H9 (cell line): Measurements from ENCODE around the gene FILIP1. TPM values are rescaled to one million over a fixed set of nuclear protein-coding genes. Genes with fewer than 3 reads are reported as not detected.

Experiments used
- DNase-seq: peaks from one replicate; pipeline ENCODE4 v3.0.0-alpha.2; 2017
- H2AFZ ChIP-seq: one replicate; pipeline ENCODE4 v1.6.1; 2013; ENCODE audit warnings: mild to moderate bottlenecking, low read length, control low read depth, moderate library complexity
- H2AK5ac ChIP-seq: 2 replicates; pipeline ENCODE4 v1.6.1; 2013; ENCODE audit warnings: low read length, control low read depth, mixed read lengths; ENCODE audit not compliant: insufficient read length
- H2BK120ac ChIP-seq: one replicate; pipeline ENCODE4 v1.6.1; 2013; ENCODE audit warnings: low read depth, mild to moderate bottlenecking, low read length, control low read depth, inconsistent platforms; ENCODE audit not compliant: poor library complexity, severe bottlenecking
- H2BK12ac ChIP-seq: 2 replicates; pipeline ENCODE4 v1.6.1; 2013; ENCODE audit warnings: low read length, control low read depth, mixed read lengths, low read depth; ENCODE audit not compliant: insufficient read length
- H2BK15ac ChIP-seq: 2 replicates; pipeline ENCODE4 v1.6.1; 2013; ENCODE audit warnings: low read depth, low read length, control low read depth
- H2BK20ac ChIP-seq: one replicate; pipeline ENCODE4 v1.6.1; 2013; ENCODE audit warnings: low read depth, mild to moderate bottlenecking, low read length, control low read depth, inconsistent platforms; ENCODE audit not compliant: poor library complexity, severe bottlenecking
- H2BK5ac ChIP-seq: 2 replicates; pipeline ENCODE4 v1.6.1; 2013; ENCODE audit warnings: low read length, control low read depth, mixed read lengths; ENCODE audit not compliant: insufficient read length
- H3K14ac ChIP-seq: 2 replicates; pipeline ENCODE4 v1.6.1; 2013; ENCODE audit warnings: low read length, control low read depth; ENCODE audit not compliant: insufficient read depth
- H3K18ac ChIP-seq: 2 replicates; pipeline ENCODE4 v1.6.1; 2013; ENCODE audit warnings: low read depth, mild to moderate bottlenecking, mixed read lengths, low read length, control low read depth; ENCODE audit not compliant: insufficient read length
- H3K23ac ChIP-seq: 2 replicates; pipeline ENCODE4 v1.6.1; 2013; ENCODE audit warnings: low read length, control low read depth, mixed read lengths, low read depth; ENCODE audit not compliant: insufficient read length
- H3K23me2 ChIP-seq: 2 replicates; pipeline ENCODE4 v1.6.1; 2013; ENCODE audit warnings: low read depth, mild to moderate bottlenecking, mixed read lengths, low read length, control low read depth; ENCODE audit not compliant: insufficient read length, poor library complexity, severe bottlenecking
- H3K27ac ChIP-seq: 2 replicates; pipeline ENCODE4 v1.5.1; 2013; ENCODE audit warnings: low read length, control low read depth, mixed read lengths, low read depth; ENCODE audit not compliant: insufficient read length
- H3K27me3 ChIP-seq: 2 replicates; pipeline ENCODE4 v1.6.1; 2013; ENCODE audit warnings: low read length, control low read depth, inconsistent platforms; ENCODE audit not compliant: insufficient read depth
- H3K4ac ChIP-seq: 2 replicates; pipeline ENCODE4 v1.6.1; 2013; ENCODE audit warnings: low read depth, mild to moderate bottlenecking, control low read depth, inconsistent platforms, low read length, moderate library complexity
- H3K4me1 ChIP-seq: 2 replicates; pipeline ENCODE4 v1.6.1; 2013; ENCODE audit warnings: low read length, control low read depth, inconsistent platforms; ENCODE audit not compliant: insufficient read depth
- H3K4me2 ChIP-seq: 2 replicates; pipeline ENCODE4 v1.6.1; 2013; ENCODE audit warnings: low read length, control low read depth, mixed read lengths; ENCODE audit not compliant: insufficient read length, insufficient read depth
- H3K56ac ChIP-seq: 2 replicates; pipeline ENCODE4 v1.6.1; 2013; ENCODE audit warnings: low read depth, mild to moderate bottlenecking, mixed read lengths, low read length, control low read depth; ENCODE audit not compliant: insufficient read length
- H3K79me1 ChIP-seq: 2 replicates; pipeline ENCODE4 v1.6.1; 2013; ENCODE audit warnings: low read depth, mild to moderate bottlenecking, moderate library complexity, low read length, control low read depth, inconsistent platforms; ENCODE audit not compliant: insufficient read depth, poor library complexity, severe bottlenecking
- H3K79me2 ChIP-seq: 2 replicates; pipeline ENCODE4 v1.6.1; 2013; ENCODE audit warnings: low read length, control low read depth, inconsistent platforms; ENCODE audit not compliant: insufficient read depth
- H3K9ac ChIP-seq: 2 replicates; pipeline ENCODE4 v1.6.1; 2013; ENCODE audit warnings: low read length, control low read depth, mixed read lengths; ENCODE audit not compliant: insufficient read length; ENCODE audit errors: extremely low read depth
- H3K9me3 ChIP-seq: one replicate; pipeline ENCODE4 v1.6.1; 2013; ENCODE audit warnings: low read depth, low read length, inconsistent platforms; ENCODE audit not compliant: control insufficient read depth
- H3T11ph ChIP-seq: one replicate; pipeline ENCODE4 v1.6.1; 2013; ENCODE audit warnings: mild to moderate bottlenecking, low read length, control low read depth, inconsistent platforms
- H4K20me1 ChIP-seq: one replicate; pipeline ENCODE4 v1.6.1; 2013; ENCODE audit not compliant: control insufficient read depth, insufficient read length, insufficient read depth
- H4K5ac ChIP-seq: 2 replicates; pipeline ENCODE4 v1.6.1; 2013; ENCODE audit warnings: low read depth, mild to moderate bottlenecking, mixed read lengths, low read length, control low read depth; ENCODE audit not compliant: insufficient read length
- H4K8ac ChIP-seq: replicated peaks from 2 replicates; pipeline ENCODE4 v1.6.1; 2013; ENCODE audit warnings: low read length, control low read depth, mixed read lengths, low read depth; ENCODE audit not compliant: insufficient read length
- H4K91ac ChIP-seq: 2 replicates; pipeline ENCODE4 v1.6.1; 2013; ENCODE audit warnings: low read depth, mild to moderate bottlenecking, moderate library complexity, mixed read lengths, low read length, control low read depth; ENCODE audit not compliant: insufficient read length
- H3K27ac Mint-ChIP-seq, 3 experiments: 2 replicates in 2 of 3; 3 replicates in 1 of 3; pipeline ENCODE4 v1.8.0; 2020 to 2021; ENCODE audit warnings: mixed read lengths in 3 of 3, mild to moderate bottlenecking in 1 of 3, moderate library complexity in 1 of 3
- H3K27me3 Mint-ChIP-seq: 2 replicates; pipeline ENCODE4 v1.8.0; 2021; ENCODE audit warnings: low read depth, mild to moderate bottlenecking, moderate library complexity, mixed read lengths
- H3K36me3 Mint-ChIP-seq, 3 experiments: 2 replicates in 2 of 3; 3 replicates in 1 of 3; pipeline ENCODE4 v1.8.0; 2020 to 2021; ENCODE audit warnings: low read depth in 3 of 3, mixed read lengths in 3 of 3; ENCODE audit not compliant: insufficient read depth in 1 of 3
- H3K4me1 Mint-ChIP-seq, 2 experiments: 2 replicates each; pipeline ENCODE4 v1.8.0; 2020; ENCODE audit warnings: mixed read lengths in 2 of 2
- H3K4me3 Mint-ChIP-seq, 2 experiments: 2 replicates in 1 of 2; 3 replicates in 1 of 2; pipeline ENCODE4 v1.8.0; 2020 to 2021; ENCODE audit warnings: mild to moderate bottlenecking in 2 of 2, mixed read lengths in 2 of 2, moderate library complexity in 1 of 2
- H3K9me3 Mint-ChIP-seq, 2 experiments: 2 replicates in 1 of 2; 3 replicates in 1 of 2; pipeline ENCODE4 v1.8.0; 2020; ENCODE audit warnings: mild to moderate bottlenecking in 2 of 2, mixed read lengths in 2 of 2, moderate library complexity in 1 of 2
- total RNA-seq: library from RNA; stranded (reverse); gene quantifications from 2 replicates; pipeline ENCODE4 v1.2.1, GENCODE V29; 2021
- TF ChIP-seq, protein P1 (sequence below): fragments of 200-600 bp; sonication (generic); conservative IDR thresholded peaks from 3 replicates; pipeline ENCODE4 v1.8.0; 2021; ENCODE audit warnings: antibody characterized with exemption, mild to moderate bottlenecking

Gene FILIP1
- total RNA-seq, 1 experiment from 2014 or later: 10.5 TPM

GRCh38 chr6:75344455-75344854, 149.1 kb downstream of the FILIP1 start:
- Histone ChIP-seq H3K4me1 (peaks cover 5% of the 10 kb centered on the region), H2AK5ac (peak overlapping the region; percentile 65), H2AFZ (no peak overlapping the region), H3K27ac (no peak overlapping the region), H3K23ac (no peak overlapping the region), H3K79me1 (no peaks in the 10 kb centered on the region), H2BK5ac (peak overlapping the region; percentile 53), H2BK12ac (no peak overlapping the region), H3K4ac (no peak overlapping the region), H2BK120ac (no peak overlapping the region), H4K5ac (no peak overlapping the region), H4K8ac (no peak overlapping the region), H3K23me2 (peaks cover 2% of the 10 kb centered on the region), H3K18ac (no peak overlapping the region), H3K4me2 (no peak overlapping the region), H3K14ac (no peak overlapping the region), H3K27me3 (no peaks in the 10 kb centered on the region), H3K9ac (no peak overlapping the region), H3K79me2 (no peaks in the 10 kb centered on the region), H3T11ph (no peak overlapping the region), H2BK15ac (no peak overlapping the region), H4K20me1 (no peaks in the 10 kb centered on the region), H3K9me3 (no peaks in the 10 kb centered on the region), H2BK20ac (no peak overlapping the region), H4K91ac (no peak overlapping the region), H3K56ac (no peak overlapping the region)
- H3K4me1 Mint-ChIP-seq: peaks cover 35 to 40% of the 10 kb centered on the region in 2 experiments
- H3K36me3 Mint-ChIP-seq: peaks cover 0 to 8% (median 0%) of the 10 kb centered on the region in 3 experiments; a peak in 2 of 7 replicates
- no peaks in the 10 kb centered on the region for H3K9me3 Mint-ChIP-seq
- no peaks in the 10 kb centered on the region for H3K27me3 Mint-ChIP-seq
- DNase-seq: no peak
- no peak overlapping the region for H3K27ac Mint-ChIP-seq
- H3K4me3 Mint-ChIP-seq: no peak overlapping the region
- TF ChIP-seq, protein P1, sequence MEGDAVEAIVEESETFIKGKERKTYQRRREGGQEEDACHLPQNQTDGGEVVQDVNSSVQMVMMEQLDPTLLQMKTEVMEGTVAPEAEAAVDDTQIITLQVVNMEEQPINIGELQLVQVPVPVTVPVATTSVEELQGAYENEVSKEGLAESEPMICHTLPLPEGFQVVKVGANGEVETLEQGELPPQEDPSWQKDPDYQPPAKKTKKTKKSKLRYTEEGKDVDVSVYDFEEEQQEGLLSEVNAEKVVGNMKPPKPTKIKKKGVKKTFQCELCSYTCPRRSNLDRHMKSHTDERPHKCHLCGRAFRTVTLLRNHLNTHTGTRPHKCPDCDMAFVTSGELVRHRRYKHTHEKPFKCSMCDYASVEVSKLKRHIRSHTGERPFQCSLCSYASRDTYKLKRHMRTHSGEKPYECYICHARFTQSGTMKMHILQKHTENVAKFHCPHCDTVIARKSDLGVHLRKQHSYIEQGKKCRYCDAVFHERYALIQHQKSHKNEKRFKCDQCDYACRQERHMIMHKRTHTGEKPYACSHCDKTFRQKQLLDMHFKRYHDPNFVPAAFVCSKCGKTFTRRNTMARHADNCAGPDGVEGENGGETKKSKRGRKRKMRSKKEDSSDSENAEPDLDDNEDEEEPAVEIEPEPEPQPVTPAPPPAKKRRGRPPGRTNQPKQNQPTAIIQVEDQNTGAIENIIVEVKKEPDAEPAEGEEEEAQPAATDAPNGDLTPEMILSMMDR: no peak
